ENCODE results near the gene TAF11L5. TPM values are rescaled to one million over a fixed set of nuclear protein-coding genes. Genes with fewer than 3 reads are reported as not detected.
"Not testable (repeated sequence)": the region's sequence is repeated elsewhere in the genome, so short reads cannot be mapped to it uniquely, and the experiment has no call there.

The TAF11L5 gene
- total and polyA plus RNA-seq, 2 of the 13 experiments (the other 11 are each of a cell fraction or from before 2014, with no cell fraction given): not detected

GRCh38 chr5:17486464-17487173, 38.4 kb upstream of the TAF11L5 start:
- H3K36me3 ChIP-seq (replicated peaks in 1 of 2; ENCODE audit: control insufficient read depth in 1 of 2, insufficient read depth in 2 of 2, low read length in 2 of 2); H4K20me1 ChIP-seq (ENCODE audit: insufficient read depth, low read length); ATAC-seq; DNase-seq (ENCODE audit: low spot score); BruUV-seq (replicated peaks); H3K27ac ChIP-seq (ENCODE audit: extremely low read length, insufficient read depth, low read length); H3K4me1 ChIP-seq (ENCODE audit: insufficient read depth, low read length); POLR2A ChIA-PET; intact Hi-C loops (cut with micrococcal nuclease; ENCODE audit: unreplicated experiment); in situ Hi-C loops (cut with HindIII; ENCODE audit: extremely low pct_ligation_motif_present, low pct_unique_long_range_greater_than_20kb); H3K79me2 ChIP-seq (ENCODE audit: insufficient read depth, low read length); H3K9ac ChIP-seq (ENCODE audit: insufficient read depth, low read depth, low read length); FAIRE-seq; H2AFZ ChIP-seq (ENCODE audit: low read length); H3K9me3 ChIP-seq (ENCODE audit: low read length); CTCF ChIA-PET (ENCODE audit: low intra/inter-chr PET ratio, low total read pairs); H3K27me3 ChIP-seq (ENCODE audit: control insufficient read depth in 1 of 2, insufficient read depth in 2 of 2, low read length in 2 of 2); H3K4me2 ChIP-seq (ENCODE audit: low read depth, low read length); H3K4me3 ChIP-seq (replicated peaks in 1 of 3; ENCODE audit: insufficient read depth in 1 of 3, low read depth in 2 of 3, low read length in 3 of 3): not testable (repeated sequence)
- 6% methylated on average over 5 of the region's 10 CpGs for WGBS (ENCODE audit: low lambda C conversion rate)

- WGBS (ENCODE audit: low lambda C conversion rate): 0% methylated on average over 1 of the region's 1 CpG
- BruUV-seq (replicated peaks): no TSS peak
- Histone ChIP-seq H3K9me3 (ENCODE audit: low read length) (no peaks in the 10 kb centered on the region), H3K36me3 (replicated peaks in 1 of 2; ENCODE audit: control insufficient read depth in 1 of 2, insufficient read depth in 2 of 2, low read length in 2 of 2) (no peaks in the 10 kb centered on the region), H3K4me1 (ENCODE audit: insufficient read depth, low read length) (no peaks in the 10 kb centered on the region), H3K4me3 (replicated peaks in 1 of 3; ENCODE audit: insufficient read depth in 1 of 3, low read depth in 2 of 3, low read length in 3 of 3) (no peak overlapping the region), H4K20me1 (ENCODE audit: insufficient read depth, low read length) (no peaks in the 10 kb centered on the region), H3K27me3 (ENCODE audit: control insufficient read depth in 1 of 2, insufficient read depth in 2 of 2, low read length in 2 of 2) (no peaks in the 10 kb centered on the region; a peak in 1 of 5 replicates), H3K27ac (ENCODE audit: extremely low read length, insufficient read depth, low read length) (no peak overlapping the region), H3K9ac (ENCODE audit: insufficient read depth, low read depth, low read length) (no peak overlapping the region), H3K79me2 (ENCODE audit: insufficient read depth, low read length) (no peaks in the 10 kb centered on the region), H3K4me2 (ENCODE audit: low read depth, low read length) (no peak overlapping the region), H2AFZ (ENCODE audit: low read length) (no peak overlapping the region)
- no peak for DNase-seq (ENCODE audit: low spot score)
- intact Hi-C loops (cut with micrococcal nuclease; ENCODE audit: unreplicated experiment): no loop called here
- POLR2A ChIA-PET: no interaction called here
- CTCF ChIA-PET (ENCODE audit: low intra/inter-chr PET ratio, low total read pairs): no interaction called here
- no peak for ATAC-seq
- FAIRE-seq: no peak
- TF ChIP-seq GZF1 (CRISPR knock-in tag; IDR thresholded peaks at IDR 0.05) (no peak), ZXDC (CRISPR knock-in tag; IDR thresholded peaks at IDR 0.05) (no peak), MIER2 (CRISPR knock-in tag; IDR thresholded peaks at IDR 0.05) (no peak), ZNF362 (CRISPR knock-in tag; IDR thresholded peaks at IDR 0.05; ENCODE audit: borderline replicate concordance) (no peak), ZNF367 (CRISPR knock-in tag; IDR thresholded peaks at IDR 0.05; ENCODE audit: borderline replicate concordance) (no peak), ZBTB3 (CRISPR knock-in tag; IDR thresholded peaks at IDR 0.05; ENCODE audit: borderline replicate concordance, low read depth) (no peak), TGIF2 (CRISPR knock-in tag; IDR thresholded peaks at IDR 0.05) (no peak)
- in situ Hi-C loops (cut with HindIII; ENCODE audit: extremely low pct_ligation_motif_present, low pct_unique_long_range_greater_than_20kb): no loop called here
Observed at GRCh38 chr5:17487174-17487512, 37.9 kb upstream of the TAF11L5 start.

GRCh38 chr5:17491257-17491656, 33.8 kb upstream of the TAF11L5 start:
- in situ Hi-C loops (cut with HindIII; ENCODE audit: extremely low pct_ligation_motif_present, low pct_unique_long_range_greater_than_20kb); H3K4me3 ChIP-seq (replicated peaks in 1 of 3; ENCODE audit: insufficient read depth in 1 of 3, low read depth in 2 of 3, low read length in 3 of 3); CTCF ChIA-PET (ENCODE audit: low intra/inter-chr PET ratio, low total read pairs); H3K9me3 ChIP-seq (ENCODE audit: low read length); H3K4me2 ChIP-seq (ENCODE audit: low read depth, low read length); H4K20me1 ChIP-seq (ENCODE audit: insufficient read depth, low read length); ATAC-seq; H3K36me3 ChIP-seq (replicated peaks in 1 of 2; ENCODE audit: control insufficient read depth in 1 of 2, insufficient read depth in 2 of 2, low read length in 2 of 2); DNase-seq (ENCODE audit: low spot score); H3K4me1 ChIP-seq (ENCODE audit: insufficient read depth, low read length); BruUV-seq (replicated peaks); H2AFZ ChIP-seq (ENCODE audit: low read length); H3K27ac ChIP-seq (ENCODE audit: extremely low read length, insufficient read depth, low read length); H3K79me2 ChIP-seq (ENCODE audit: insufficient read depth, low read length); H3K9ac ChIP-seq (ENCODE audit: insufficient read depth, low read depth, low read length); intact Hi-C loops (cut with micrococcal nuclease; ENCODE audit: unreplicated experiment); H3K27me3 ChIP-seq (ENCODE audit: control insufficient read depth in 1 of 2, insufficient read depth in 2 of 2, low read length in 2 of 2); POLR2A ChIA-PET; FAIRE-seq: not testable (repeated sequence)
- 57% methylated on average over 9 of the region's 23 CpGs for WGBS (ENCODE audit: low lambda C conversion rate)
